ENCODE measurements around the gene PRRC2B. TPM values are rescaled to one million over a fixed set of nuclear protein-coding genes. Genes with fewer than 3 reads are reported as not detected.
"Not testable (repeated sequence)": the region's sequence is repeated elsewhere in the genome, so short reads cannot be mapped to it uniquely, and the experiment has no call there.

Gene PRRC2B
- total RNA-seq, 2 experiments from 2014 or later, result 151 to 184 TPM

GRCh38 chr9:131455655-131456054, 61.8 kb downstream of the PRRC2B start:
- not testable (repeated sequence) for H3K9me3 Mint-ChIP-seq (ENCODE audit: low read depth); H3K27ac Mint-ChIP-seq

GRCh38 chr9:131457746-131458145, 63.9 kb downstream of the PRRC2B start:
- Mint-ChIP-seq H3K27me3 (no peaks in the 10 kb centered on the region), H3K36me3 (ENCODE audit: low read depth) (peaks cover 58% of the 10 kb centered on the region), H3K4me3 (no peak overlapping the region), H3K27ac (no peak overlapping the region), H3K9me3 (ENCODE audit: low read depth) (no peaks in the 10 kb centered on the region), H3K4me1 (peaks cover 11% of the 10 kb centered on the region)
- no peak for DNase-seq
- no peak for ATAC-seq
- ChIA-PET POLR2A (interaction anchor here (0.5 kb wide), 1 partner anchor 40 kb away, joined by 3 read pairs; no protein-coding TSS in a partner anchor), CTCF (interaction anchor here (1.0 kb wide), 1 partner anchor 20 kb away, joined by 4 read pairs; no protein-coding TSS in a partner anchor)
- intact Hi-C loops (cut with DNase I, micrococcal nuclease), result no loop called here

More at GRCh38 chr9:131455655-131456054, 61.8 kb downstream of the PRRC2B start:
- intact Hi-C loops (cut with DNase I, micrococcal nuclease); CTCF ChIA-PET; H3K27me3 Mint-ChIP-seq; DNase-seq; POLR2A ChIA-PET; ATAC-seq; H3K4me3 Mint-ChIP-seq: not testable (repeated sequence)
- peaks cover 67% of the 10 kb centered on the region for H3K36me3 Mint-ChIP-seq (ENCODE audit: low read depth)
- peaks cover 18% of the 10 kb centered on the region for H3K4me1 Mint-ChIP-seq

- no peak for ATAC-seq
- Mint-ChIP-seq H3K36me3 (ENCODE audit: low read depth) (peaks cover 58% of the 10 kb centered on the region), H3K4me1 (peaks cover 7% of the 10 kb centered on the region), H3K27me3 (no peaks in the 10 kb centered on the region), H3K9me3 (ENCODE audit: low read depth) (no peaks in the 10 kb centered on the region), H3K27ac (no peak overlapping the region), H3K4me3 (no peak overlapping the region)
- DNase-seq, result no peak
- intact Hi-C loops (cut with DNase I, micrococcal nuclease), result no loop called here
- POLR2A ChIA-PET, result no interaction called here
- CTCF ChIA-PET, result interaction anchor here (1.9 kb wide), 1 partner anchor 109 kb away, joined by 5 read pairs; no protein-coding TSS in a partner anchor
Measured at GRCh38 chr9:131459056-131459455, 65.2 kb downstream of the PRRC2B start.

- intact Hi-C loops (cut with DNase I, micrococcal nuclease), result no loop called here
- ChIA-PET POLR2A (no interaction called here), CTCF (no interaction called here)
- H3K4me1 Mint-ChIP-seq, result peaks cover 5% of the 10 kb centered on the region
- peak overlapping the region; percentile 11 for H3K27ac Mint-ChIP-seq
- H3K27me3 Mint-ChIP-seq, result no peaks in the 10 kb centered on the region
- H3K4me3 Mint-ChIP-seq, result no peak overlapping the region
- peaks cover 62% of the 10 kb centered on the region for H3K36me3 Mint-ChIP-seq (ENCODE audit: low read depth)
- DNase-seq, result no peak
- no peaks in the 10 kb centered on the region for H3K9me3 Mint-ChIP-seq (ENCODE audit: low read depth)
- no peak for ATAC-seq
Measured at GRCh38 chr9:131461166-131461565, 67.3 kb downstream of the PRRC2B start.

GRCh38 chr9:131464354-131465000, 70.6 kb downstream of the PRRC2B start:
- intact Hi-C loops (cut with DNase I, micrococcal nuclease), result no loop called here
- CTCF ChIA-PET, result interaction anchor here (1.1 to 1.5 kb wide), 3 partner anchors 16 to 286 kb away, joined by 3 to 5 read pairs (median 4); no protein-coding TSS in a partner anchor
- no peaks in the 10 kb centered on the region for H3K9me3 Mint-ChIP-seq (ENCODE audit: low read depth)
- no peak overlapping the region for H3K27ac Mint-ChIP-seq
- DNase-seq (no peak), ATAC-seq (no peak)
- H3K4me1 Mint-ChIP-seq, result peaks cover 5% of the 10 kb centered on the region
- POLR2A ChIA-PET, result interaction anchor here (0.6 kb wide), 1 partner anchor 45 kb away, joined by 4 read pairs; no protein-coding TSS in a partner anchor
- H3K27me3 Mint-ChIP-seq, result no peaks in the 10 kb centered on the region
- no peak overlapping the region for H3K4me3 Mint-ChIP-seq
- peaks cover 66% of the 10 kb centered on the region for H3K36me3 Mint-ChIP-seq (ENCODE audit: low read depth)

- Mint-ChIP-seq H3K4me1 (peaks cover 5% of the 10 kb centered on the region), H3K4me3 (no peak overlapping the region), H3K9me3 (ENCODE audit: low read depth) (no peaks in the 10 kb centered on the region), H3K27me3 (no peaks in the 10 kb centered on the region), H3K27ac (no peak overlapping the region), H3K36me3 (ENCODE audit: low read depth) (peaks cover 67% of the 10 kb centered on the region)
- intact Hi-C loops (cut with DNase I, micrococcal nuclease), result no loop called here
- ChIA-PET POLR2A (no interaction called here), CTCF (interaction anchor here (1.0 kb wide), 1 partner anchor 13 kb away, joined by 3 read pairs; no protein-coding TSS in a partner anchor)
- DNase-seq, result no peak
- ATAC-seq, result no peak
Measured at GRCh38 chr9:131465401-131465800, 71.5 kb downstream of the PRRC2B start.

- intact Hi-C loops (cut with DNase I, micrococcal nuclease), result no loop called here
- no peaks in the 10 kb centered on the region for H3K4me1 Mint-ChIP-seq
- H3K36me3 Mint-ChIP-seq (ENCODE audit: low read depth), result peaks cover 68% of the 10 kb centered on the region
- peak overlapping the region; percentile 55 for H3K27ac Mint-ChIP-seq
- H3K9me3 Mint-ChIP-seq (ENCODE audit: low read depth), result no peaks in the 10 kb centered on the region
- no peak for ATAC-seq
- ChIA-PET POLR2A (no interaction called here), CTCF (interaction anchor here (1.5 kb wide), 1 partner anchor 11 kb away, joined by 6 read pairs; no protein-coding TSS in a partner anchor)
- no peak overlapping the region for H3K4me3 Mint-ChIP-seq
- H3K27me3 Mint-ChIP-seq, result no peaks in the 10 kb centered on the region
- no peak for DNase-seq
Measured at GRCh38 chr9:131467214-131467935, 73.5 kb downstream of the PRRC2B start.

- POLR2A ChIA-PET, result no interaction called here
- Mint-ChIP-seq H3K27ac (no peak overlapping the region), H3K36me3 (ENCODE audit: low read depth) (peaks cover 72% of the 10 kb centered on the region)
Measured at GRCh38 chr9:131468031-131468430, 74.1 kb downstream of the PRRC2B start.

GRCh38 chr9:131469356-131469755, 75.5 kb downstream of the PRRC2B start:
- no peak overlapping the region for H3K4me3 Mint-ChIP-seq
- H3K9me3 Mint-ChIP-seq (ENCODE audit: low read depth), result no peaks in the 10 kb centered on the region
- H3K4me1 Mint-ChIP-seq, result no peaks in the 10 kb centered on the region
- CTCF ChIA-PET, result no interaction called here
- no peaks in the 10 kb centered on the region for H3K27me3 Mint-ChIP-seq
- no peak overlapping the region for H3K27ac Mint-ChIP-seq
- no peak for ATAC-seq
- peaks cover 72% of the 10 kb centered on the region for H3K36me3 Mint-ChIP-seq (ENCODE audit: low read depth)
- DNase-seq, result no peak
- POLR2A ChIA-PET, result no interaction called here
- intact Hi-C loops (cut with DNase I, micrococcal nuclease), result no loop called here

More at GRCh38 chr9:131468031-131468430, 74.1 kb downstream of the PRRC2B start:
- DNase-seq (no peak), ATAC-seq (no peak)
- H3K9me3 Mint-ChIP-seq (ENCODE audit: low read depth), result no peaks in the 10 kb centered on the region
- H3K27me3 Mint-ChIP-seq, result no peaks in the 10 kb centered on the region
- no peaks in the 10 kb centered on the region for H3K4me1 Mint-ChIP-seq
- intact Hi-C loops (cut with DNase I, micrococcal nuclease), result no loop called here
- H3K4me3 Mint-ChIP-seq, result no peak overlapping the region
- CTCF ChIA-PET, result interaction anchor here (1.5 kb wide), 1 partner anchor 10 kb away, joined by 6 read pairs; no protein-coding TSS in a partner anchor

GRCh38 chr9:131469951-131470350, 76.1 kb downstream of the PRRC2B start:
- ATAC-seq (no peak), DNase-seq (no peak)
- Mint-ChIP-seq H3K27me3 (no peaks in the 10 kb centered on the region), H3K4me1 (no peaks in the 10 kb centered on the region), H3K4me3 (no peak overlapping the region), H3K9me3 (ENCODE audit: low read depth) (no peaks in the 10 kb centered on the region), H3K27ac (peak overlapping the region; percentile 0), H3K36me3 (ENCODE audit: low read depth) (peaks cover 73% of the 10 kb centered on the region)
- CTCF ChIA-PET, result no interaction called here
- POLR2A ChIA-PET, result no interaction called here
- intact Hi-C loops (cut with DNase I, micrococcal nuclease), result no loop called here

GRCh38 chr9:131470581-131470991, 76.7 kb downstream of the PRRC2B start:
- POLR2A ChIA-PET, result no interaction called here
- ATAC-seq, result no peak
- Mint-ChIP-seq H3K27me3 (no peaks in the 10 kb centered on the region), H3K4me1 (no peaks in the 10 kb centered on the region), H3K36me3 (ENCODE audit: low read depth) (peaks cover 67% of the 10 kb centered on the region), H3K9me3 (ENCODE audit: low read depth) (no peaks in the 10 kb centered on the region), H3K27ac (no peak overlapping the region), H3K4me3 (no peak overlapping the region)
- no peak for DNase-seq
- intact Hi-C loops (cut with DNase I, micrococcal nuclease), result no loop called here
- CTCF ChIA-PET, result no interaction called here

- H3K27me3 Mint-ChIP-seq; ATAC-seq; H3K4me3 Mint-ChIP-seq; H3K27ac Mint-ChIP-seq; H3K9me3 Mint-ChIP-seq (ENCODE audit: low read depth); DNase-seq; H3K4me1 Mint-ChIP-seq; intact Hi-C loops (cut with DNase I, micrococcal nuclease); CTCF ChIA-PET: not testable (repeated sequence)
- H3K36me3 Mint-ChIP-seq (ENCODE audit: low read depth), result peaks cover 59% of the 10 kb centered on the region
- POLR2A ChIA-PET, result interaction anchor here (0.6 kb wide), 1 partner anchor 45 kb away, joined by 3 read pairs; no protein-coding TSS in a partner anchor
Measured at GRCh38 chr9:131472085-131472484, 78.2 kb downstream of the PRRC2B start.
